HCT116 (cell line): Measurements from ENCODE around the gene STK32C. TPM values are rescaled to one million over a fixed set of nuclear protein-coding genes. Genes with fewer than 3 reads are reported as not detected.

ENCODE experiments used
- ATAC-seq: fragments of 200-7000 bp; cut with Tn5 transposase; 2 replicates; pipeline ENCODE4 v1.9.1; 2020; ENCODE audit warnings: mild to moderate bottlenecking, moderate library complexity
- BruUV-seq: library from RNA; stranded (reverse); fragments of 400-500 nt; replicated peaks from 2 replicates; lab custom pipeline; 2021; lab: Mats Ljungman, UMichigan
- CTCF ChIA-PET: fragments of 300-600 bp; sonication (Branson Sonifier 250); formaldehyde crosslinking; loops from one replicate; lab custom pipeline; 2021; ENCODE audit warnings: antibody characterized with exemption; lab: Charles Lee
- POLR2A ChIA-PET: fragments of 300-600, 350-600 bp; sonication (Branson Sonifier 250); formaldehyde crosslinking; loops from one replicate; lab custom pipeline; 2021; ENCODE audit warnings: antibody characterized with exemption; lab: Charles Lee
- RAD21 ChIA-PET, 2 experiments: fragments of 300-600 bp; sonication (Branson Sonifier 250); formaldehyde crosslinking; loops; one replicate each; lab custom pipeline; 2023; ENCODE audit warnings: low total read pairs in 2 of 2; ENCODE audit not compliant: uncharacterized antibody in 2 of 2, unreplicated experiment in 2 of 2, low non-redundant PET in 1 of 2; lab: Charles Lee
- DNase-seq: peaks from one replicate; pipeline ENCODE4 v3.0.0-alpha.2; 2010; ENCODE audit warnings: low read depth, low spot score
- H2AFZ ChIP-seq: fragments of 200-600 bp; shearing (Covaris generic), sonication (generic); 2 replicates; pipeline ENCODE4 v1.6.1; 2017; ENCODE audit warnings: low read depth, mixed run types, mixed read lengths, antibody characterized with exemption, low read length; ENCODE audit not compliant: poor library complexity, severe bottlenecking
- H3K27ac ChIP-seq: 2 replicates; pipeline ENCODE4 v1.5.1; 2012; ENCODE audit warnings: low read depth, low read length
- H3K27me3 ChIP-seq: fragments of 200-600 bp; sonication (generic); 2 replicates; pipeline ENCODE4 v1.6.1; 2016; ENCODE audit warnings: mixed run types, low read length, mixed read lengths; ENCODE audit not compliant: insufficient read depth
- H3K36me3 ChIP-seq, 2 experiments: fragments of 200-500 bp in 1 of 2; fragments of 200-600 bp in 1 of 2; sonication (Bioruptor generic) in 1 of 2; sonication (generic) in 1 of 2; 2 replicates each; pipeline versions ENCODE4 v1.5.1 to v1.6.1; 2014 to 2016; ENCODE audit warnings: low read length in 2 of 2, inconsistent platforms in 1 of 2, mixed read lengths in 1 of 2, mixed run types in 1 of 2; ENCODE audit not compliant: insufficient read depth in 2 of 2, control insufficient read depth in 1 of 2
- H3K4me1 ChIP-seq, 2 experiments: fragments of 200-600 bp in 1 of 2; sonication (generic) in 1 of 2; 2 replicates each; pipeline versions ENCODE4 v1.5.1 to v1.6.1; 2012 to 2017; ENCODE audit warnings: low read length in 2 of 2, inconsistent platforms in 1 of 2, mild to moderate bottlenecking in 1 of 2, mixed read lengths in 1 of 2, mixed run types in 1 of 2, moderate library complexity in 1 of 2; ENCODE audit not compliant: insufficient read depth in 2 of 2, control insufficient read depth in 1 of 2
- H3K4me2 ChIP-seq: fragments of 200-600 bp; sonication (generic); 2 replicates; pipeline ENCODE4 v1.6.1; 2017; ENCODE audit warnings: mixed run types, low read length, mixed read lengths
- H3K4me3 ChIP-seq, 2 experiments: fragments of 200-600 bp in 1 of 2; sonication (generic) in 1 of 2; replicated peaks in 1 of 2; 2 replicates each; pipeline ENCODE4 v1.5.1; 2011 to 2016; ENCODE audit warnings: low read length in 2 of 2, control low read depth in 1 of 2, low read depth in 1 of 2, mild to moderate bottlenecking in 1 of 2, mixed read lengths in 1 of 2, mixed run types in 1 of 2
- H3K79me2 ChIP-seq: fragments of 200-600 bp; sonication (generic); 2 replicates; pipeline ENCODE4 v1.6.1; 2017; ENCODE audit warnings: mild to moderate bottlenecking, mixed run types, low read length, moderate library complexity, mixed read lengths; ENCODE audit not compliant: insufficient read depth
- H3K9ac ChIP-seq: fragments of 200-600 bp; sonication (generic); 2 replicates; pipeline ENCODE4 v1.6.1; 2016; ENCODE audit warnings: low read length, mixed read lengths
- H3K9me2 ChIP-seq: fragments of 200-600 bp; sonication (generic), shearing (Covaris generic); 2 replicates; pipeline ENCODE4 v1.6.1; 2017; ENCODE audit warnings: mixed run types, mild to moderate bottlenecking, moderate library complexity; ENCODE audit not compliant: insufficient read depth
- H3K9me3 ChIP-seq, 2 experiments: fragments of 200-500 bp in 1 of 2; fragments of 200-600 bp in 1 of 2; sonication (Bioruptor generic) in 1 of 2; sonication (generic) in 1 of 2; 2 replicates each; pipeline ENCODE4 v1.6.1; 2014 to 2017; ENCODE audit warnings: low read length in 2 of 2, mixed read lengths in 2 of 2, inconsistent platforms in 1 of 2, low read depth in 1 of 2, mild to moderate bottlenecking in 1 of 2, mixed run types in 1 of 2, moderate library complexity in 1 of 2; ENCODE audit not compliant: control insufficient read depth in 1 of 2, insufficient read depth in 1 of 2
- H4K20me1 ChIP-seq: fragments of 200-600 bp; sonication (generic), shearing (Covaris generic); 2 replicates; pipeline ENCODE4 v1.6.1; 2017; ENCODE audit warnings: mixed run types, mild to moderate bottlenecking, moderate library complexity; ENCODE audit not compliant: insufficient read depth
- CTCF ChIP-seq, 3 experiments: fragments of 200-600 bp in 1 of 3; sonication (generic) in 1 of 3; IDR thresholded peaks in 2 of 3; conservative IDR thresholded peaks in 1 of 3; 2 replicates each; pipeline ENCODE4 v1.5.1; 2012 to 2017; ENCODE audit warnings: low read depth in 2 of 3, low read length in 2 of 3, antibody characterized with exemption in 1 of 3, borderline replicate concordance in 1 of 3, control low read depth in 1 of 3, mild to moderate bottlenecking in 1 of 3, mixed read lengths in 1 of 3, mixed run types in 1 of 3, moderate library complexity in 1 of 3; ENCODE audit not compliant: insufficient read depth in 1 of 3
- EZH2 ChIP-seq: fragments of 200-600 bp; sonication (generic); IDR thresholded peaks from 2 replicates; pipeline ENCODE4 v1.6.1; 2017; ENCODE audit warnings: antibody characterized with exemption, mixed run types
- FOSL1 ChIP-seq: IDR thresholded peaks from 2 replicates; pipeline ENCODE4 v1.6.1; 2012; ENCODE audit warnings: low read depth
- MAX ChIP-seq: IDR thresholded peaks from 2 replicates; pipeline ENCODE4 v1.6.1; 2012
- POLR2A ChIP-seq: IDR thresholded peaks from 2 replicates; pipeline ENCODE4 v1.7.0; 2011; ENCODE audit warnings: borderline replicate concordance; ENCODE audit not compliant: insufficient read depth, insufficient read length; ENCODE audit errors: extremely low read depth
- POLR2AphosphoS5 ChIP-seq: IDR thresholded peaks from 2 replicates; pipeline ENCODE4 v1.6.1; 2011; ENCODE audit warnings: mild to moderate bottlenecking, low read depth, low read length, moderate library complexity
- RAD21 ChIP-seq: IDR thresholded peaks from 2 replicates; pipeline ENCODE4 v1.6.1; 2012; ENCODE audit warnings: low read depth, mild to moderate bottlenecking
- SP1 ChIP-seq: IDR thresholded peaks from 2 replicates; pipeline ENCODE4 v1.6.1; 2012; ENCODE audit warnings: low read depth
- ZFX ChIP-seq: fragments of 450-650 bp; IDR thresholded peaks from 2 replicates; pipeline ENCODE4 v1.6.1; 2017
- ZNF274 ChIP-seq: fragments of 200-500 bp; sonication (Bioruptor generic); IDR thresholded peaks from 2 replicates; pipeline ENCODE4 v1.6.1; 2014; ENCODE audit warnings: mild to moderate bottlenecking, low read depth, low read length, inconsistent platforms
- intact Hi-C: fragments of 100-400 bp; cut with micrococcal nuclease; formaldehyde crosslinking; loops from 2 replicates; pipeline ENCODE4 v1.10.0; 2022
- total RNA-seq: library from RNA; stranded (reverse); gene quantifications from one replicate; pipeline ENCODE4 v1.2.1, GENCODE V29; 2021; ENCODE audit not compliant: unreplicated experiment

The STK32C gene
- total RNA-seq, 1 experiment from 2014 or later, result 29.7 TPM

DNA sequence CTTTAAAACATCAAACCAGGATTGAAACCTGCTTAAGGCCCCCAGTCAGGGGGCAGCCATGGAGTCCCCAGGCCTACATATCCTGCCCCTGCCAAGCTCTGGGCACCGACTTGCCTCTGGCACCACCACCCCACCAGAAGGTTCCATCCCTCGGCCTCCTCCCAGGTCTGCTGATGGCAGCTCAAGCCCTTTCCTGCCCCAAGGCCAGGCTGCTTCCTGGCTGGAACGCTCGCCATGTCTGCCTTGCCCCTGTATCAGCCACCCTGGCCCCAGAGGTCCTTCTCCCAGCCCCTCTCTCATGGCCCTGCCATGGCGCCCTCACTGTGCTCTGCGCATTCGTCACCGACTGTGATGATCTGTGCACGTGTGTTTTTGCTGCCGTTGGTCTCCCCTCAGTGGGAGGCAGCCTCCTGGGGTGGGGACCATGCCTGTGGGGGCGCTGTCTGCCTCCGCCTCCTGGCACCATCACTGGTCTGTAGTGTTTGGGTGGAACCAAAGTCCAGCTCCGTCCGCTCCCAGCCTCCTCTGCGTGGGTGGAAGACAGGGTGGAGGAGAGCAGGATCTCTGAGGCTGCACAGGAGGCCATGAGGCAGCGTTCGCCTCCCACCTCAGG, 117.8 kb downstream of the STK32C start:
- no peaks in the 10 kb centered on the region for H3K9me2 ChIP-seq
- no peak for DNase-seq
- ChIA-PET POLR2A (no interaction called here), RAD21 (no interaction called here), CTCF (no interaction called here)
- H3K9me3 ChIP-seq, result no peaks in the 10 kb centered on the region
- no peak overlapping the region for H3K4me3 ChIP-seq
- no peaks in the 10 kb centered on the region for H3K27me3 ChIP-seq
- no peak overlapping the region for H3K27ac ChIP-seq
- no peak overlapping the region for H3K4me2 ChIP-seq
- intact Hi-C loops, result no loop called here
- H3K4me1 ChIP-seq, result no peaks in the 10 kb centered on the region
- ATAC-seq, result no peak
- H2AFZ ChIP-seq, result no peak overlapping the region
- H3K36me3 ChIP-seq, result no peaks in the 10 kb centered on the region
- TF ChIP-seq POLR2A (no peak), POLR2AphosphoS5 (no peak), RAD21 (no peak), MAX (no peak), EZH2 (no peak), FOSL1 (no peak), ZFX (no peak), SP1 (no peak), CTCF (IDR thresholded peaks at IDR 0.05 in 2 of 3, conservative IDR thresholded peaks at IDR 0.05 in 1 of 3; ENCODE audit: borderline replicate concordance in 1 of 3, insufficient read depth in 1 of 3, low read depth in 2 of 3, low read length in 2 of 3) (no peak), ZNF274 (no peak)
- no peaks in the 10 kb centered on the region for H4K20me1 ChIP-seq
- H3K79me2 ChIP-seq, result no peaks in the 10 kb centered on the region
- H3K9ac ChIP-seq, result no peak overlapping the region
- no TSS peak for BruUV-seq
